ENCODE data around the gene LPP. TPM values are rescaled to one million over a fixed set of nuclear protein-coding genes. Genes with fewer than 3 reads are reported as not detected.

LPP gene
- total and polyA plus RNA-seq, 2 donors (not counting 1 experiment from before 2014, with no cell fraction given), result 7.6 to 81.7 TPM

DNA sequence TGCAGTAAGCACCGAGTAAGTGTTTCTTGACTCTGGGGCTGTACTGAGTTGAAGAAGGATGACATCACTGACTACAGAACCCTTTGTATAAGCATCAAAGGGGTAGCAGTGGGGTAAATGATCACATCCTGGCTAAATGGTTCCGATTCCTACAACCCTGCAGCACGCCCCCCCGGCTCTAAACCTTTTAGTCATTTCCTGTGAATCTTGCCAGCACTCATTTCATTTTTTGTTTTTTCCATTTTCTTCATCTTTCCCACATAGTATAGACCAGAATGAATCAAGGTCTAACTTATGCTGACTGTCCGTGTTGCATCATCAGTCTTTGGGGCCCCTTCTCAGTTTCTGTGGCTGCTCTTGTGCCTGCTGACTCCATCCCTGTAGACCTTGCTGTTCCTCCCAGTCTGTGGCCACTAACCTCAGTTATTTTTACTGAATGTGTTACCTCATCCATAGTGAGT, 634.7 kb downstream of the LPP start:
- Histone ChIP-seq H3K27ac (ENCODE audit: low read length in 2 of 2) (no peak overlapping the region), H3K4me2 (replicated peaks; ENCODE audit: low read depth, low read length, poor library complexity, severe bottlenecking) (no peak overlapping the region), H4K20me1 (ENCODE audit: control insufficient read depth, insufficient read depth, low read length, poor library complexity, severe bottlenecking) (no peaks in the 10 kb centered on the region), H3K36me3 (replicated peaks in 1 of 2; ENCODE audit: control extremely low read depth in 1 of 2, control insufficient read depth in 1 of 2, extremely low read depth in 1 of 2, insufficient read depth in 2 of 2, low read length in 1 of 2) (no peaks in the 10 kb centered on the region), H3K27me3 (replicated peaks in 1 of 4; ENCODE audit: control extremely low read depth in 1 of 4, control insufficient read depth in 3 of 4, insufficient read depth in 4 of 4, low read length in 3 of 4) (no peaks in the 10 kb centered on the region), H3K4me3 (ENCODE audit: control extremely low read depth in 1 of 5, extremely low read depth in 1 of 5, insufficient read depth in 1 of 5, low read depth in 2 of 5, low read length in 4 of 5) (no peak overlapping the region), H2AFZ (ENCODE audit: insufficient read depth, low read depth, low read length, poor library complexity, severe bottlenecking) (no peak overlapping the region), H3K79me2 (ENCODE audit: control insufficient read depth, insufficient read depth, low read length) (no peaks in the 10 kb centered on the region), H3K9me3 (ENCODE audit: control extremely low read depth in 1 of 3, control insufficient read depth in 2 of 3, insufficient read depth in 1 of 3, low read length in 2 of 3) (no peaks in the 10 kb centered on the region), H3K4me1 (ENCODE audit: control insufficient read depth in 2 of 2, insufficient read depth in 2 of 2, low read length in 2 of 2) (no peaks in the 10 kb centered on the region), H3K9ac (ENCODE audit: low read length) (no peak overlapping the region)
- ATAC-seq (ENCODE audit: low read depth) (no peak), DNase-seq (no peak)
- no peaks in the 10 kb centered on the region for H3K27me3 Mint-ChIP-seq
- no peak overlapping the region for H3K27ac Mint-ChIP-seq
- intact Hi-C loops (cut with micrococcal nuclease), result no loop called here
- WGBS (ENCODE audit: insufficient coverage), result 91% methylated on average over 4 of the region's 5 CpGs
- POLR2A ChIA-PET, result no interaction called here
- TF ChIP-seq, protein P1, sequence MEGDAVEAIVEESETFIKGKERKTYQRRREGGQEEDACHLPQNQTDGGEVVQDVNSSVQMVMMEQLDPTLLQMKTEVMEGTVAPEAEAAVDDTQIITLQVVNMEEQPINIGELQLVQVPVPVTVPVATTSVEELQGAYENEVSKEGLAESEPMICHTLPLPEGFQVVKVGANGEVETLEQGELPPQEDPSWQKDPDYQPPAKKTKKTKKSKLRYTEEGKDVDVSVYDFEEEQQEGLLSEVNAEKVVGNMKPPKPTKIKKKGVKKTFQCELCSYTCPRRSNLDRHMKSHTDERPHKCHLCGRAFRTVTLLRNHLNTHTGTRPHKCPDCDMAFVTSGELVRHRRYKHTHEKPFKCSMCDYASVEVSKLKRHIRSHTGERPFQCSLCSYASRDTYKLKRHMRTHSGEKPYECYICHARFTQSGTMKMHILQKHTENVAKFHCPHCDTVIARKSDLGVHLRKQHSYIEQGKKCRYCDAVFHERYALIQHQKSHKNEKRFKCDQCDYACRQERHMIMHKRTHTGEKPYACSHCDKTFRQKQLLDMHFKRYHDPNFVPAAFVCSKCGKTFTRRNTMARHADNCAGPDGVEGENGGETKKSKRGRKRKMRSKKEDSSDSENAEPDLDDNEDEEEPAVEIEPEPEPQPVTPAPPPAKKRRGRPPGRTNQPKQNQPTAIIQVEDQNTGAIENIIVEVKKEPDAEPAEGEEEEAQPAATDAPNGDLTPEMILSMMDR (IDR thresholded peaks at IDR 0.05), result no peak
- TF ChIP-seq EZH2 (IDR thresholded peaks at IDR 0.05; ENCODE audit: borderline replicate concordance, insufficient read depth, low read depth, low read length, poor library complexity, severe bottlenecking), result no peak
- CTCF ChIA-PET, result no interaction called here
- H3K4me3 Mint-ChIP-seq, result no peak overlapping the region
- H3K4me1 Mint-ChIP-seq, result no peaks in the 10 kb centered on the region
- H3K9me3 Mint-ChIP-seq (ENCODE audit: insufficient read depth), result peaks cover 3% of the 10 kb centered on the region

DNA sequence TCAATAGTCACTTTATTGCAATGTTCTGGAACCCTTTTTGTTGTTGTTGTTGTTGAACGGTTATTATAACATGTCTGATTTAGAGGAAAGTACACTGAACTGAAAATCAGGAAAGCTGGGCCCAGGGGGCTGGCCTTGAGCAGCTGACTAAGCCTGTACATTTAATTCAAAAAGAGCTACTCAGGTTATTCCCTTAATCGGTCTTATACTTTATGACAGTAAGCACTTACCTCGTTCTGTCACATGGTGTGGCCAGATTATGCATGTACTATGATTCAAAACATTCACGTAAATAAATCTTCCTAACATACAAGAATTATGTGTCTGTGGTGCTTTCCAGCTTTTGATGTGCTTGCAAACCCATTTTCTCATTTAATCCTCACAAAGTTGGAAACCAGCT, 635.3 kb downstream of the LPP start:
- no peak for ATAC-seq (ENCODE audit: low read depth)
- CTCF ChIA-PET, result no interaction called here

More for the DNA sequence above, 635.3 kb downstream of the LPP start:
- Histone ChIP-seq H4K20me1 (ENCODE audit: control insufficient read depth, insufficient read depth, low read length, poor library complexity, severe bottlenecking) (no peaks in the 10 kb centered on the region), H3K9ac (ENCODE audit: low read length) (no peak overlapping the region), H3K4me3 (ENCODE audit: control extremely low read depth in 1 of 5, extremely low read depth in 1 of 5, insufficient read depth in 1 of 5, low read depth in 2 of 5, low read length in 4 of 5) (no peak overlapping the region), H3K9me3 (ENCODE audit: control extremely low read depth in 1 of 3, control insufficient read depth in 2 of 3, insufficient read depth in 1 of 3, low read length in 2 of 3) (no peaks in the 10 kb centered on the region), H2AFZ (ENCODE audit: insufficient read depth, low read depth, low read length, poor library complexity, severe bottlenecking) (no peak overlapping the region), H3K36me3 (replicated peaks in 1 of 2; ENCODE audit: control extremely low read depth in 1 of 2, control insufficient read depth in 1 of 2, extremely low read depth in 1 of 2, insufficient read depth in 2 of 2, low read length in 1 of 2) (no peaks in the 10 kb centered on the region), H3K4me2 (replicated peaks; ENCODE audit: low read depth, low read length, poor library complexity, severe bottlenecking) (no peak overlapping the region), H3K79me2 (ENCODE audit: control insufficient read depth, insufficient read depth, low read length) (no peaks in the 10 kb centered on the region), H3K27me3 (replicated peaks in 1 of 4; ENCODE audit: control extremely low read depth in 1 of 4, control insufficient read depth in 3 of 4, insufficient read depth in 4 of 4, low read length in 3 of 4) (no peaks in the 10 kb centered on the region), H3K27ac (ENCODE audit: low read length in 2 of 2) (no peak overlapping the region), H3K4me1 (ENCODE audit: control insufficient read depth in 2 of 2, insufficient read depth in 2 of 2, low read length in 2 of 2) (no peaks in the 10 kb centered on the region)
- no peak overlapping the region for H3K4me3 Mint-ChIP-seq
- H3K4me1 Mint-ChIP-seq, result no peaks in the 10 kb centered on the region
- no CpG with 5 or more reads among the region's 4 CpGs for WGBS (ENCODE audit: insufficient coverage)
- TF ChIP-seq EZH2 (IDR thresholded peaks at IDR 0.05; ENCODE audit: borderline replicate concordance, insufficient read depth, low read depth, low read length, poor library complexity, severe bottlenecking), result no peak
- TF ChIP-seq, protein P1 (IDR thresholded peaks at IDR 0.05), result no peak
- H3K27ac Mint-ChIP-seq, result no peak overlapping the region
- POLR2A ChIA-PET, result no interaction called here
- intact Hi-C loops (cut with micrococcal nuclease), result no loop called here
- no peaks in the 10 kb centered on the region for H3K27me3 Mint-ChIP-seq
- no peak for DNase-seq
- no peaks in the 10 kb centered on the region for H3K9me3 Mint-ChIP-seq (ENCODE audit: insufficient read depth)
